ENCODE measurements around the gene LDLRAD1. TPM values are rescaled to one million over a fixed set of nuclear protein-coding genes. Genes with fewer than 3 reads are reported as not detected.
"Not testable (repeated sequence)": the region's sequence is repeated elsewhere in the genome, so short reads cannot be mapped to it uniquely, and the experiment has no call there.

The LDLRAD1 gene
- total RNA-seq, 1 donor from 2014 or later, result not detected

DNA sequence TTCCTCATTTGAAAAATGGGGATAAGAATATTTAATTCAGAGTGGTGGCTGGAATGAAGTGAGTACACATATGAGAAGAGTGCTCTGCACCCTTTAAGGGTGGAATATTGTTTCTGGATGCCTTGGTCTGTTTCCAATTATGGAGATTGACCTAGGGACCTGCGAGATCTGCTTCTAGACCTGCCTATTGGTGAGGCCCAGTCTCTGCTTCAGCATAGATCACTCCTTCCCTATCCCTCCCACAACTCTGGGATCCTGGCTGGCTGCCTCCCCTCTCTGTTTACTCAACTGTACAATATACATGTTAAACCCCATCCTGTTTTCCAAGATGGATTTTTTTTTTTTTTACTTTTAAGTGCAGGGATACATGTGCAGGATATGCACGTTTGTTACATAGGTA, 6.4 kb upstream of the LDLRAD1 start:
- H3K27ac ChIP-seq (replicated peaks), result no peak overlapping the region
- TF ChIP-seq, protein P1, sequence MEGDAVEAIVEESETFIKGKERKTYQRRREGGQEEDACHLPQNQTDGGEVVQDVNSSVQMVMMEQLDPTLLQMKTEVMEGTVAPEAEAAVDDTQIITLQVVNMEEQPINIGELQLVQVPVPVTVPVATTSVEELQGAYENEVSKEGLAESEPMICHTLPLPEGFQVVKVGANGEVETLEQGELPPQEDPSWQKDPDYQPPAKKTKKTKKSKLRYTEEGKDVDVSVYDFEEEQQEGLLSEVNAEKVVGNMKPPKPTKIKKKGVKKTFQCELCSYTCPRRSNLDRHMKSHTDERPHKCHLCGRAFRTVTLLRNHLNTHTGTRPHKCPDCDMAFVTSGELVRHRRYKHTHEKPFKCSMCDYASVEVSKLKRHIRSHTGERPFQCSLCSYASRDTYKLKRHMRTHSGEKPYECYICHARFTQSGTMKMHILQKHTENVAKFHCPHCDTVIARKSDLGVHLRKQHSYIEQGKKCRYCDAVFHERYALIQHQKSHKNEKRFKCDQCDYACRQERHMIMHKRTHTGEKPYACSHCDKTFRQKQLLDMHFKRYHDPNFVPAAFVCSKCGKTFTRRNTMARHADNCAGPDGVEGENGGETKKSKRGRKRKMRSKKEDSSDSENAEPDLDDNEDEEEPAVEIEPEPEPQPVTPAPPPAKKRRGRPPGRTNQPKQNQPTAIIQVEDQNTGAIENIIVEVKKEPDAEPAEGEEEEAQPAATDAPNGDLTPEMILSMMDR (IDR thresholded peaks at IDR 0.05; ENCODE audit: borderline replicate concordance), result no peak
- H3K27me3 ChIP-seq (ENCODE audit: low read depth), result no peaks in the 10 kb centered on the region

DNA sequence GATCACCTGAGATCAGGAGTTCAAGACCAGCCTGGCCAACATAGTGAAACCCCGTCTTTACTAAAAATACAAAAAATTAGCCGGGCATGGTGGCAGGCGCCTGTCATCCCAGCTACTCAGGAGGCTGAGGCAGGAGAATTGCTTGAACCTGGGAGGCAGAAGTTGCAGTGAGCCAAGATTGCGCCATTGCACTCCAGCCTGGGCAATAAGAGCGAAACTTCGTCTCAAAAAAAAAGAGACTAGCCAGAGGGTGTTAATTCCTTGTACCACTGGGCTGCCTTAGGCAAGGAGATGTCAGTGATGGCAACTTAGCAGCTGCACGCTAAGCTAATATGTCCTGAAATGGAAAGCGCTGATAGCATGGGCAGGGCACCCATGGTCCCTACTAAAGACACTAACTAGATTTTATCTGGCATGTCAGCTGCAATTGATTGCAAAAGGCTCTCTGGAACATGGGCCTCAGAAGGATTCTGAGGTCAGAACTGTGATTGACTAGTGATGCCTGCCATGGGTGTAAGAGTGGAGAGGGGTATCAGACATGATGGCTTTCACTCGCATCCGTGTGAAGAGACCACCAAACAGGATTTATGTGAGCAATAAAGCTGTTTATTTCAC, 1.7 kb upstream of the LDLRAD1 start:
- H3K36me3 ChIP-seq; H3K9me3 ChIP-seq (replicated peaks); intact Hi-C loops (cut with micrococcal nuclease); H3K4me3 ChIP-seq; DNase-seq; H3K4me1 ChIP-seq; H3K27ac ChIP-seq (replicated peaks): not testable (repeated sequence)
- H3K27me3 ChIP-seq (ENCODE audit: low read depth), result peaks cover 18% of the 10 kb centered on the region

More for the DNA sequence above, 6.4 kb upstream of the LDLRAD1 start:
- Histone ChIP-seq H3K4me1 (peaks cover 14% of the 10 kb centered on the region), H3K4me3 (no peak overlapping the region), H3K36me3 (no peaks in the 10 kb centered on the region), H3K9me3 (replicated peaks) (no peaks in the 10 kb centered on the region)
- no peak for DNase-seq
- intact Hi-C loops (cut with micrococcal nuclease), result no loop called here

DNA sequence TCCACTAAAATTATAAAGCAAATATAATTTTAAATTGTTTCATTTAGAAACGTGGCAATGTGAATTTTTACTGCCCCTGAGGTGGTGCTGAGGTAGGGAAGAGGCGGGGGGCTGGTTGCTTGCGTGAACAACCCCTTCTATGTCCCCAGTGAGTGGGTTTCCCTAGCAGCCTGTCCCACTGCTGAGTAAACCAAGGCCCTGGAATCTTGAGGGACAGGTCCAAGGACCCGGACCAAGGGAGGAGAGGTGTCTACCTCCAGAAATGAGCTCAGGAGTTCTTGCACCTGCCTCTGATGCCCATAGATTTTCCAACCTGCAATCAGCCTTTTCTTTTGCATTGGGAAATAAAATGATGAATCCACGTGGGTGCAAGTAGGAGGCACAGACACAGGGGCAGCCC, 649 bp upstream of the LDLRAD1 start:
- DNase-seq, result no peak
- TF ChIP-seq, protein P1 (IDR thresholded peaks at IDR 0.05; ENCODE audit: borderline replicate concordance), result no peak

DNA sequence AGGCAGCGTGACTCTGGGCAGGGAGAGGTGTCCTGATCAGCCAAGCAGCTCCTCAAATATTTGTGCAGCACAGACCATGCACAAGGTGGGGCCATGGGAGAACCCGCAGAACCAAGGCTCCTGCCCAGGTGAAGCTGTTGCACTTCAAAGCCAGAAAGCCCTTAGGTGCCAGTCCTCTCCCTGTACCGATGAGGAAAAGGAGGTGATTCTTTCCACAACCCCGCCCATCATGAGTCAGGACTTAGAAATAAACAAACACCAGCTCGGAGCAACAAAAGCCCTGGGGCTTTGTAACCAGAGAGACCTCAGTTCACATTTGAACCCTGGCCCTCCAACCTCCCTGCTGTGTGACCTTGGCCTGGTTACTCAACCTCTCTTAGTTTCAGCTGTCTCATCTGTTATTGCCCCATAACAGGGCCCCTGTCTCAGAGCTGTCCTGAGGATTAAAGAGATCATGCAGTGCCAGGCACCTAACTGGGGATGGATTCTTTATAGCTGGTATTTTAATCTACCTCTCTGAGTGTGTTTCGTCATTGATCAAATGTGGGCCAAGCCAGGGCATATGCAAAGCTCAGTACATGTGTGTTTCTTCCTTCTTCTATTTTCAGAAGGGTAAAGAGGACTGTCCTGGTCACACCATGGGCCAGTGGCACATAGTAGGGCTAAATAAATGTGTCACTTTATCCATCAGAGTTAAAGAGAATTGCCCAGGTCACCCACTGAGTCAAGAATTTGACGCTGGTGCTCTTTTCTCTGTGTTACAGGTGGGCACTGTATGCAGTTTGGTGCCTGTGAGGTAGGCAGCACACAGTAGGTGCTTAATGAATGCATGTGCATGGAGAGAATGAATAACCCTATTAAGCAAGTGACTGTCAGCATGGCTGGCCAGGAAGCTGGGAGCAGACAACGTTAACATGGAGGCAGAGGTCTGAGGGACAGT, 1.4 kb downstream of the LDLRAD1 start:
- Histone ChIP-seq H3K36me3 (no peaks in the 10 kb centered on the region), H3K27ac (replicated peaks) (no peak overlapping the region), H3K4me1 (no peaks in the 10 kb centered on the region), H3K27me3 (ENCODE audit: low read depth) (peaks cover 46% of the 10 kb centered on the region), H3K9me3 (replicated peaks) (no peaks in the 10 kb centered on the region), H3K4me3 (no peak overlapping the region)
- DNase-seq, result no peak
- TF ChIP-seq, protein P1 (IDR thresholded peaks at IDR 0.05; ENCODE audit: borderline replicate concordance), result no peak
- intact Hi-C loops (cut with micrococcal nuclease), result no loop called here

More for the DNA sequence above, 649 bp upstream of the LDLRAD1 start:
- peaks cover 28% of the 10 kb centered on the region for H3K27me3 ChIP-seq (ENCODE audit: low read depth)
- intact Hi-C loops (cut with micrococcal nuclease), result no loop called here
- no peaks in the 10 kb centered on the region for H3K36me3 ChIP-seq
- no peak overlapping the region for H3K4me3 ChIP-seq
- H3K4me1 ChIP-seq, result no peaks in the 10 kb centered on the region
- no peaks in the 10 kb centered on the region for H3K9me3 ChIP-seq (replicated peaks)
- H3K27ac ChIP-seq (replicated peaks), result no peak overlapping the region

DNA sequence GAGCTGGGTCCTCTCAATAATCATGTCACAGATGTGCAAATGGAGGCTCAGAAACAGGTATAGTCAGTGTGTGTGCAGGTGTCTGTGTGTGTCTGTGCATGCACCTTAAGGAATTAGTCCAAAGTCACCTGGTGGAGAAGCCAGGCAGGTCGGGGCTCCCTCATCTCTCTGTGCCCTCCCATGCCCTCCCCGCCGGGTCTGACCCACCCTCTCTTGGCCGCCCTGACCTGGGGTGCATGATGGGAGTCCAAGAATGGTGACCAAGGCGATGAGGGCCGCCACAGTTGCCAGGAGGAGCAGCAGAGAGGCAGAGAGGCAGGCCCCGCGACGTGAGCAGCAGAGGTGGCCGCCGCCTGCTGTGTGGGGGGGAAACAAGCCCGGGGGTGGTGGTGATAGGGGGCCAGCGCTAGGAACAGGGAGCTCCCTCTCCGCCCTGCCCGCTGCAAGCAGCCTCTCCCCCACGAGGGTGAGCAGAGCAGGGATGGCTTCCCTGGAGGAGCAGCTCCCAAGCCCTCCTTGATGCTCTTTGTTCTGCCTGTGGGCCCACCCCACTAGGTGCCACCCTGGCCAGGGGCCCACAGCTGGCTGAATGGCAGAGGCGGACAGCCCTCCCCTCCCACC, 3.9 kb downstream of the LDLRAD1 start:
- Histone ChIP-seq H3K36me3 (no peaks in the 10 kb centered on the region), H3K9me3 (replicated peaks) (no peaks in the 10 kb centered on the region), H3K4me1 (no peaks in the 10 kb centered on the region), H3K27ac (replicated peaks) (no peak overlapping the region), H3K27me3 (ENCODE audit: low read depth) (peaks cover 66% of the 10 kb centered on the region), H3K4me3 (no peak overlapping the region)
- intact Hi-C loops (cut with micrococcal nuclease), result no loop called here
- DNase-seq, result no peak
- TF ChIP-seq, protein P1 (IDR thresholded peaks at IDR 0.05; ENCODE audit: borderline replicate concordance), result no peak
